ENCODE data around the gene PDE6B. TPM values are rescaled to one million over a fixed set of nuclear protein-coding genes. Genes with fewer than 3 reads are reported as not detected.
A peak's percentile ranks its signal among the peaks of the same experiment; 100 is the strongest.
"Not testable (repeated sequence)": the region's sequence is repeated elsewhere in the genome, so short reads cannot be mapped to it uniquely, and the experiment has no call there.

The PDE6B gene
- total RNA-seq, 5 donors from 2014 or later (not counting 1 experiment from before 2014, with no cell fraction given) = 14.2 to 21.7 (median 19.8) TPM

- H3K4me3 ChIP-seq (ENCODE audit: control insufficient read depth in 1 of 2, extremely low read depth in 1 of 2, low read length in 1 of 2) = no peak overlapping the region
- no peaks in the 10 kb centered on the region for H3K9me3 Mint-ChIP-seq
- peaks cover 2% of the 10 kb centered on the region for H3K36me3 Mint-ChIP-seq
- WGBS (ENCODE audit: insufficient coverage) = 88% methylated on average over 23 of the region's 26 CpGs
- no peaks in the 10 kb centered on the region for H3K9me3 ChIP-seq
- H3K4me1 Mint-ChIP-seq = peaks cover 0 to 8% (median 8%) of the 10 kb centered on the region in 3 donors
- ATAC-seq (replicated peaks in 1 of 4) (peak in 1 of 4 experiments; percentile 3), DNase-seq (no peak)
- H3K27ac ChIP-seq (ENCODE audit: low read length) = no peak overlapping the region
- ChIA-PET POLR2A (no interaction called here), CTCF (no interaction called here)
- H3K4me1 ChIP-seq (ENCODE audit: control insufficient read depth in 1 of 2, extremely low read depth in 1 of 2, insufficient read depth in 2 of 2, low read length in 2 of 2) = peaks cover 0 to 19% of the 10 kb centered on the region in 2 experiments
- H3K4me3 Mint-ChIP-seq = peak overlapping the region in 2 of 3 donors; percentile 6 to 22
- peaks cover 11 to 15% of the 10 kb centered on the region in 2 donors for H3K27me3 Mint-ChIP-seq
- H3K27ac Mint-ChIP-seq = no peak overlapping the region
- H3K36me3 ChIP-seq (ENCODE audit: control insufficient read depth in 2 of 2, extremely low read depth in 1 of 2, insufficient read depth in 1 of 2, low read length in 1 of 2) = no peaks in the 10 kb centered on the region
- peaks cover 0 to 62% of the 10 kb centered on the region in 2 experiments for H3K27me3 ChIP-seq (replicated peaks in 1 of 2; ENCODE audit: control insufficient read depth in 2 of 2, extremely low read depth in 1 of 2, insufficient read depth in 2 of 2, low read length in 1 of 2)
These were observed 62.8 kb downstream of the PDE6B start for GRCh38 chr4:687971-688853.

GRCh38 chr4:688854-689681 lies 63.7 kb downstream of the PDE6B start, which contains the start of gene SLC49A3:
SLC49A3 (minus strand) TSS chr4:689151; CDS start chr4:689127, 24 bp downstream.
- WGBS (ENCODE audit: insufficient coverage) = 14% methylated on average over 57 of the region's 59 CpGs

GRCh38 chr4:689723-690122 lies 64.3 kb downstream of the PDE6B start:
- 89% methylated on average over 5 of the region's 8 CpGs for WGBS (ENCODE audit: insufficient coverage)
- Mint-ChIP-seq H3K9me3 (no peaks in the 10 kb centered on the region), H3K4me1 (peaks cover 0 to 8% (median 7%) of the 10 kb centered on the region in 3 donors), H3K4me3 (no peak overlapping the region), H3K27me3 (peaks cover 11 to 17% of the 10 kb centered on the region in 2 donors), H3K27ac (no peak overlapping the region), H3K36me3 (peaks cover 2% of the 10 kb centered on the region)
- POLR2A ChIA-PET = no interaction called here
- Histone ChIP-seq H3K4me1 (ENCODE audit: control insufficient read depth in 1 of 2, extremely low read depth in 1 of 2, insufficient read depth in 2 of 2, low read length in 2 of 2) (peaks cover 0 to 11% of the 10 kb centered on the region in 2 experiments), H3K27me3 (replicated peaks in 1 of 2; ENCODE audit: control insufficient read depth in 2 of 2, extremely low read depth in 1 of 2, insufficient read depth in 2 of 2, low read length in 1 of 2) (peaks cover 0 to 49% of the 10 kb centered on the region in 2 experiments), H3K4me3 (ENCODE audit: control insufficient read depth in 1 of 2, extremely low read depth in 1 of 2, low read length in 1 of 2) (no peak overlapping the region), H3K9me3 (no peaks in the 10 kb centered on the region), H3K36me3 (ENCODE audit: control insufficient read depth in 2 of 2, extremely low read depth in 1 of 2, insufficient read depth in 1 of 2, low read length in 1 of 2) (no peaks in the 10 kb centered on the region), H3K27ac (ENCODE audit: low read length) (no peak overlapping the region)
- DNase-seq = no peak
- ATAC-seq (replicated peaks in 1 of 4) = no peak
- CTCF ChIA-PET = no interaction called here

More at GRCh38 chr4:688854-689681, 63.7 kb downstream of the PDE6B start, which contains the start of gene SLC49A3:
- Histone ChIP-seq H3K4me3 (ENCODE audit: control insufficient read depth in 1 of 2, extremely low read depth in 1 of 2, low read length in 1 of 2) (no peak within 1 kb of the TSS), H3K36me3 (ENCODE audit: control insufficient read depth in 2 of 2, extremely low read depth in 1 of 2, insufficient read depth in 1 of 2, low read length in 1 of 2) (no peaks in the 10 kb centered on the region), H3K27me3 (replicated peaks in 1 of 2; ENCODE audit: control insufficient read depth in 2 of 2, extremely low read depth in 1 of 2, insufficient read depth in 2 of 2, low read length in 1 of 2) (peaks cover 0 to 56% of the 10 kb centered on the region in 2 experiments), H3K27ac (ENCODE audit: low read length) (no peak within 1 kb of the TSS), H3K4me1 (ENCODE audit: control insufficient read depth in 1 of 2, extremely low read depth in 1 of 2, insufficient read depth in 2 of 2, low read length in 2 of 2) (peaks cover 0 to 11% of the 10 kb centered on the region in 2 experiments), H3K9me3 (no peaks in the 10 kb centered on the region)
- Mint-ChIP-seq H3K27ac (no peak within 1 kb of the TSS), H3K9me3 (no peaks in the 10 kb centered on the region), H3K36me3 (peaks cover 2% of the 10 kb centered on the region), H3K4me3 (peak within 1 kb of the TSS in 2 of 3 donors; percentile 6 to 22), H3K4me1 (peaks cover 0 to 8% (median 7%) of the 10 kb centered on the region in 3 donors), H3K27me3 (peaks cover 11 to 17% of the 10 kb centered on the region in 2 donors)
- ATAC-seq (replicated peaks in 1 of 4) = peak in 3 of 4 experiments; percentile 30 to 47 (median 45)
- DNase-seq = no peak
- POLR2A ChIA-PET = no interaction called here
- CTCF ChIA-PET = no interaction called here

- POLR2A ChIA-PET = interaction anchor here in 1 of 2 donors (0.5 kb wide), 1 partner anchor 32 kb away, joined by 4 read pairs; no protein-coding TSS in a partner anchor
- Histone ChIP-seq H3K9me3 (no peaks in the 10 kb centered on the region), H3K4me3 (ENCODE audit: control insufficient read depth in 1 of 2, extremely low read depth in 1 of 2, low read length in 1 of 2) (no peak overlapping the region), H3K36me3 (ENCODE audit: control insufficient read depth in 2 of 2, extremely low read depth in 1 of 2, insufficient read depth in 1 of 2, low read length in 1 of 2) (no peaks in the 10 kb centered on the region), H3K4me1 (ENCODE audit: control insufficient read depth in 1 of 2, extremely low read depth in 1 of 2, insufficient read depth in 2 of 2, low read length in 2 of 2) (peaks cover 0 to 11% of the 10 kb centered on the region in 2 experiments), H3K27me3 (replicated peaks in 1 of 2; ENCODE audit: control insufficient read depth in 2 of 2, extremely low read depth in 1 of 2, insufficient read depth in 2 of 2, low read length in 1 of 2) (peaks cover 0 to 36% of the 10 kb centered on the region in 2 experiments), H3K27ac (ENCODE audit: low read length) (no peak overlapping the region)
- H3K36me3 Mint-ChIP-seq = no peaks in the 10 kb centered on the region
- ATAC-seq (replicated peaks in 1 of 4) = no peak
- 66% methylated on average over 24 of the region's 32 CpGs for WGBS (ENCODE audit: insufficient coverage)
- H3K27ac Mint-ChIP-seq = no peak overlapping the region
- no peak overlapping the region for H3K4me3 Mint-ChIP-seq
- DNase-seq = no peak
- peaks cover 1 to 9% of the 10 kb centered on the region in 2 donors for H3K27me3 Mint-ChIP-seq
- CTCF ChIA-PET = no interaction called here
- H3K4me1 Mint-ChIP-seq = peaks cover 0 to under 1% (median under 1%) of the 10 kb centered on the region in 3 donors
- no peaks in the 10 kb centered on the region for H3K9me3 Mint-ChIP-seq
These were observed 67.6 kb downstream of the PDE6B start for GRCh38 chr4:692771-693554.

DNA sequence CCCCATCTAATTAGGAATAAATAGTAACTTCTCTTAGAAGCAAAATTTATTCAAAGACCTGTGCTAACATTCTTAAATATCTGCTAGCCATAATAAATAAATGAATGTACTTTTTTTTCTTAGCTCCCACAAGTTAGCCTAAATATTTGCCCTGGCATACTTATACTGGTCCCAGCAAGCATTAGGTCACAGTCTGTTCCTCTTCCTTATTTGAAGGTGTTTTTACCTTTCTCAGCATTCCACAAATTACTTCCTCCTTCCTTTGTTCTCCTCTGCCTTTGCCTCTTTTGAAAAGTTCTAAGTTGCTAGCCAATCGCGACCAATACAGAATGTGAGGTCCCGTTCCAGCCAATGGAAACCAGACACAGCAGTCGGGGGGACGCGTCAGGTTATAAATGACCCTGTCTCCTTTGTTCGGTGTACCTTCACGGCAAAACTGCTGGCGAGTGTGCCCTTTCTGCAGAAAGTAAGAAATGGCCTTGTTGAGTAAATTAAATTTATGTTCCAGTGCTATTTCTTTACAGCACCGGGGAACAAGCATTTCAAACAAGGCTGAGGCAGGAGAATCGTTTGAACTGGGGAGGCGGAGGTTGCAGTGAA lies 69.1 kb downstream of the PDE6B start:
- H3K4me3 Mint-ChIP-seq; ATAC-seq (replicated peaks in 1 of 4); H3K27ac Mint-ChIP-seq; H3K4me1 ChIP-seq (ENCODE audit: control insufficient read depth in 1 of 2, extremely low read depth in 1 of 2, insufficient read depth in 2 of 2, low read length in 2 of 2); H3K27ac ChIP-seq (ENCODE audit: low read length); DNase-seq; H3K4me1 Mint-ChIP-seq; H3K27me3 Mint-ChIP-seq; H3K36me3 Mint-ChIP-seq; H3K9me3 Mint-ChIP-seq; H3K4me3 ChIP-seq (ENCODE audit: control insufficient read depth in 1 of 2, extremely low read depth in 1 of 2, low read length in 1 of 2); POLR2A ChIA-PET; H3K36me3 ChIP-seq (ENCODE audit: control insufficient read depth in 2 of 2, extremely low read depth in 1 of 2, insufficient read depth in 1 of 2, low read length in 1 of 2); CTCF ChIA-PET; H3K9me3 ChIP-seq: not testable (repeated sequence)
- H3K27me3 ChIP-seq (replicated peaks in 1 of 2; ENCODE audit: control insufficient read depth in 2 of 2, extremely low read depth in 1 of 2, insufficient read depth in 2 of 2, low read length in 1 of 2) = peaks cover 0 to 24% of the 10 kb centered on the region in 2 experiments
- 87% methylated on average over 9 of the region's 12 CpGs for WGBS (ENCODE audit: insufficient coverage)

Measured in T-cell (primary cell).